ENCODE results near the gene ANKRD37.
A peak's percentile ranks its signal among the peaks of the same experiment; 100 is the strongest.

Gene ANKRD37

GRCh38 chr4:185416955-185417354 lies 20.3 kb downstream of the ANKRD37 start:
- DNase-seq (ENCODE audit: low read depth in 2 of 2) = no peak

- no peak for DNase-seq (ENCODE audit: low read depth in 2 of 2)
Measured at GRCh38 chr4:185421366-185422124, 24.9 kb downstream of the ANKRD37 start.

- DNase-seq (ENCODE audit: low read depth in 2 of 2) = no peak
Measured at GRCh38 chr4:185424905-185425646, 28.4 kb downstream of the ANKRD37 start.

GRCh38 chr4:185425647-185426352 lies 29.2 kb downstream of the ANKRD37 start, which contains the start of gene UFSP2:
TSS of gene UFSP2 (minus strand) at chr4:185425964. CDS start at chr4:185425868, 96 bp downstream.
- peak; percentile 68 to 72 for DNase-seq (ENCODE audit: low read depth in 2 of 2)

GRCh38 chr4:185426960-185427688 lies 30.5 kb downstream of the ANKRD37 start:
- DNase-seq (ENCODE audit: low read depth in 2 of 2) = no peak

- no peak for DNase-seq (ENCODE audit: low read depth in 2 of 2)
Measured at GRCh38 chr4:185429660-185430059, 33.0 kb downstream of the ANKRD37 start.

- DNase-seq (ENCODE audit: low read depth in 2 of 2) = no peak
Measured at GRCh38 chr4:185435466-185435865, 38.8 kb downstream of the ANKRD37 start.

- no peak for DNase-seq (ENCODE audit: low read depth in 2 of 2)
Measured at GRCh38 chr4:185437809-185438208, 41.2 kb downstream of the ANKRD37 start.

GRCh38 chr4:185441479-185441878 lies 44.8 kb downstream of the ANKRD37 start:
- DNase-seq (ENCODE audit: low read depth in 2 of 2) = no peak

GRCh38 chr4:185445209-185445608 lies 48.6 kb downstream of the ANKRD37 start:
- DNase-seq (ENCODE audit: low read depth in 2 of 2) = no peak
